ENCODE data around the gene MYL5.

DNA sequence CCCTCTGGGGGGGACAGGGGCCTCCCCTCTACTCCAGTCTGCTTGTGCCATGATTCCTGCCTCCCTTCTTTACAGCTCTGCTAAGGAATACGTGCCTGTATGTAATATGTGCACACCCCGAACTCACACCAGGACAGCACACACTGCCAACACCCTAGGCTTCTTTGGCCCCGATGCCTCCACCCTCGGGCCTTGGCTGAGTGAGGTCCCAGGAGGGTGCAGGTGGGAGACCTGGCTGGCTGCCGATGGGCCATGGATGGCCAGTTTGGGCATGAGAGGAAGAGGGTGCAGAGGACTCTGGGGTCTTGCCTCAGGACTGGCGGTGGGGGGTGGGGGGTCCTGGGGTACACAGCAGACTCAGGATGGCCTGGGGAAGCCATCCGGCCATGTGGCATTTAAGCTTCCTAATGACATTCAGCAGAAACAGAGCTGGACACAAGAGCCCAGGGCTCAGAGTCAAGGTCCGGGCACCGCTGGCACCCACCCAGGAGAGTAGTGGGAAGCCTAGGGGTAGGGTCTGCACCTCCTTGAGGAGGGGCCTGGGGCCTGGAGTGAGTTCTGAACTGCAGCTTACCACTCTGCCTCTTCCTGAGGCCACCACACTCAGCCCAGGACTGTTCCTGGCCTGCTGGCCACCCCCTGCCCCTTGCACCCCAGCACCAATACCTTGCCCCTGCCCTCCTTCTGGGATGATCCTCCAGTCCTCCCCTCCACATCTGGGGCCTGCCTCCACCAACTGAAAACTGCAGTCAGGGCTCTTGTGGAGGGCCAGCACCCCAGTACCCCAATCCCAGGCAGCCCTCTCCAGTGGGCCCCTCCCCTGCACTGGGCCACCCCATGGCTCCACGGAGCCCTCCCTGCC, 29.2 kb downstream of the MYL5 start:
- TF ChIP-seq, protein P1, sequence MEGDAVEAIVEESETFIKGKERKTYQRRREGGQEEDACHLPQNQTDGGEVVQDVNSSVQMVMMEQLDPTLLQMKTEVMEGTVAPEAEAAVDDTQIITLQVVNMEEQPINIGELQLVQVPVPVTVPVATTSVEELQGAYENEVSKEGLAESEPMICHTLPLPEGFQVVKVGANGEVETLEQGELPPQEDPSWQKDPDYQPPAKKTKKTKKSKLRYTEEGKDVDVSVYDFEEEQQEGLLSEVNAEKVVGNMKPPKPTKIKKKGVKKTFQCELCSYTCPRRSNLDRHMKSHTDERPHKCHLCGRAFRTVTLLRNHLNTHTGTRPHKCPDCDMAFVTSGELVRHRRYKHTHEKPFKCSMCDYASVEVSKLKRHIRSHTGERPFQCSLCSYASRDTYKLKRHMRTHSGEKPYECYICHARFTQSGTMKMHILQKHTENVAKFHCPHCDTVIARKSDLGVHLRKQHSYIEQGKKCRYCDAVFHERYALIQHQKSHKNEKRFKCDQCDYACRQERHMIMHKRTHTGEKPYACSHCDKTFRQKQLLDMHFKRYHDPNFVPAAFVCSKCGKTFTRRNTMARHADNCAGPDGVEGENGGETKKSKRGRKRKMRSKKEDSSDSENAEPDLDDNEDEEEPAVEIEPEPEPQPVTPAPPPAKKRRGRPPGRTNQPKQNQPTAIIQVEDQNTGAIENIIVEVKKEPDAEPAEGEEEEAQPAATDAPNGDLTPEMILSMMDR (IDR thresholded peaks at IDR 0.05), result no peak
- no peak for TF ChIP-seq POLR2A (IDR thresholded peaks at IDR 0.05)
- no peak for TF ChIP-seq POLR2AphosphoS5 (IDR thresholded peaks at IDR 0.05)
- no peak for TF ChIP-seq EP300 (IDR thresholded peaks at IDR 0.05)
